Hepatocyte (in vitro differentiated cells): ENCODE measurements around the gene FAF2.

ENCODE experiments used
- EZH2 ChIP-seq: fragments of 200-600 bp; sonication (generic); IDR thresholded peaks from 2 replicates; pipeline ENCODE4 v1.6.1; 2016; ENCODE audit warnings: antibody characterized with exemption, mild to moderate bottlenecking, borderline replicate concordance
- TF ChIP-seq, protein P1 (sequence below): fragments of 200-600 bp; sonication (generic); IDR thresholded peaks from 2 replicates; pipeline ENCODE4 v1.5.1; 2016; ENCODE audit warnings: antibody characterized with exemption, mild to moderate bottlenecking; ENCODE audit not compliant: poor library complexity

DNA sequence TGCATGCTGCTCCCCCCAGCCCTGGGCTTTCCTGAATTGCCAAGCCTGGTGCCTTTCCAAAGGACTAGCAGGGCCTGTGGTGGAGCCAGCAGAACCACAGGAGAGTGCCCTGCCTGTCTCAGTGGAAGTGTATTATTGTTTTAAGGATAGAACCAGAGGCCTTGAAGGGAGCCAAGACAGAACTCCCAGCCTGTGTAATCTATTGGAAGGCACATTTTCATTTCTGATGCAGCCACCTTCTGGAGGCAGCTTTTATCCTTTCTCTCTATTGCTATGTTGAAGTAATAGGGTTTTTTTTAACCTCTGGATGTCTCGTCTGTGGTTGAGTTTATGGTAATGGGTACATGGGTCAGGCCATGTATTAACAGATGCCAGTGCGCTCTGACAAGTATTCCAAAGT is 59.7 kb downstream of the FAF2 start:
- TF ChIP-seq EZH2 = no peak
- TF ChIP-seq, protein P1, sequence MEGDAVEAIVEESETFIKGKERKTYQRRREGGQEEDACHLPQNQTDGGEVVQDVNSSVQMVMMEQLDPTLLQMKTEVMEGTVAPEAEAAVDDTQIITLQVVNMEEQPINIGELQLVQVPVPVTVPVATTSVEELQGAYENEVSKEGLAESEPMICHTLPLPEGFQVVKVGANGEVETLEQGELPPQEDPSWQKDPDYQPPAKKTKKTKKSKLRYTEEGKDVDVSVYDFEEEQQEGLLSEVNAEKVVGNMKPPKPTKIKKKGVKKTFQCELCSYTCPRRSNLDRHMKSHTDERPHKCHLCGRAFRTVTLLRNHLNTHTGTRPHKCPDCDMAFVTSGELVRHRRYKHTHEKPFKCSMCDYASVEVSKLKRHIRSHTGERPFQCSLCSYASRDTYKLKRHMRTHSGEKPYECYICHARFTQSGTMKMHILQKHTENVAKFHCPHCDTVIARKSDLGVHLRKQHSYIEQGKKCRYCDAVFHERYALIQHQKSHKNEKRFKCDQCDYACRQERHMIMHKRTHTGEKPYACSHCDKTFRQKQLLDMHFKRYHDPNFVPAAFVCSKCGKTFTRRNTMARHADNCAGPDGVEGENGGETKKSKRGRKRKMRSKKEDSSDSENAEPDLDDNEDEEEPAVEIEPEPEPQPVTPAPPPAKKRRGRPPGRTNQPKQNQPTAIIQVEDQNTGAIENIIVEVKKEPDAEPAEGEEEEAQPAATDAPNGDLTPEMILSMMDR = no peak
